Measurements from ENCODE around the gene FAM180A. TPM values are rescaled to one million over a fixed set of nuclear protein-coding genes. Genes with fewer than 3 reads are reported as not detected.

The FAM180A gene
- total and polyA plus RNA-seq, 2 experiments from 2014 or later: not detected

DNA sequence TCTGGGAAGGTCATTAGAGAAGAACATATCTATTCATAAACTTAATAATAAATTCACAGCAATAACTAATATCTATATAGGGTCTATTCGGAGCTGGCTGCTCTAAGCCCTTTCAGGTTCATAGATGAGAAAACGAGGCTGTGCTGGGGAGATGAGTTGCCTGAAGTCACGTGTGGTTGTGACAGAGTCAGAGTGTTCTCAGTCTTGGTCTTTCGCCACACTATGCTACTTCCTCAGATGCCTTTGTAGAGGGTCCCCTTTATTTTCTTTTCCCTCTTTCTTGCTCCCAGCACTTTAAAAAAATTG, 43.7 kb upstream of the FAM180A start:
- Histone ChIP-seq H3K27me3 (ENCODE audit: insufficient read depth) (no peaks in the 10 kb centered on the region), H4K20me1 (replicated peaks; ENCODE audit: insufficient read depth) (no peaks in the 10 kb centered on the region), H3K36me3 (ENCODE audit: insufficient read depth) (no peaks in the 10 kb centered on the region), H3K4me3 (no peak overlapping the region), H3K4me2 (no peak overlapping the region), H3K4me1 (ENCODE audit: insufficient read depth) (no peaks in the 10 kb centered on the region), H3K27ac (ENCODE audit: low read depth) (no peak overlapping the region), H3K79me2 (replicated peaks; ENCODE audit: insufficient read depth) (no peaks in the 10 kb centered on the region), H3F3A (replicated peaks; ENCODE audit: low read depth) (no peaks in the 10 kb centered on the region), H3K9me2 (ENCODE audit: insufficient read depth) (no peaks in the 10 kb centered on the region), H2AFZ (no peak overlapping the region)
- Mint-ChIP-seq H3K4me3 (no peak overlapping the region), H3K9me3 (peaks cover 4% of the 10 kb centered on the region; the same call in 2 of the 3 replicates), H3K27ac (no peak overlapping the region), H3K4me1 (no peaks in the 10 kb centered on the region), H3K36me3 (ENCODE audit: low read depth) (no peaks in the 10 kb centered on the region; the same call in 2 of the 3 replicates), H3K27me3 (ENCODE audit: insufficient read depth, low read depth, poor library complexity) (no peaks in the 10 kb centered on the region)
- ATAC-seq: no peak
- TF ChIP-seq ZNF331 (CRISPR knock-in tag; IDR thresholded peaks at IDR 0.05; ENCODE audit: low read depth) (no peak), ZNF114 (CRISPR knock-in tag; IDR thresholded peaks at IDR 0.05) (no peak), STAT1 (IDR thresholded peaks at IDR 0.05; ENCODE audit: unreplicated experiment) (no peak), JUNB (IDR thresholded peaks at IDR 0.05; ENCODE audit: unreplicated experiment) (no peak), EZH2phosphoT487 (IDR thresholded peaks at IDR 0.05; ENCODE audit: unreplicated experiment) (no peak), EZH2 (IDR thresholded peaks at IDR 0.05; ENCODE audit: low read depth, unreplicated experiment) (no peak)
- TF ChIP-seq, protein P1, sequence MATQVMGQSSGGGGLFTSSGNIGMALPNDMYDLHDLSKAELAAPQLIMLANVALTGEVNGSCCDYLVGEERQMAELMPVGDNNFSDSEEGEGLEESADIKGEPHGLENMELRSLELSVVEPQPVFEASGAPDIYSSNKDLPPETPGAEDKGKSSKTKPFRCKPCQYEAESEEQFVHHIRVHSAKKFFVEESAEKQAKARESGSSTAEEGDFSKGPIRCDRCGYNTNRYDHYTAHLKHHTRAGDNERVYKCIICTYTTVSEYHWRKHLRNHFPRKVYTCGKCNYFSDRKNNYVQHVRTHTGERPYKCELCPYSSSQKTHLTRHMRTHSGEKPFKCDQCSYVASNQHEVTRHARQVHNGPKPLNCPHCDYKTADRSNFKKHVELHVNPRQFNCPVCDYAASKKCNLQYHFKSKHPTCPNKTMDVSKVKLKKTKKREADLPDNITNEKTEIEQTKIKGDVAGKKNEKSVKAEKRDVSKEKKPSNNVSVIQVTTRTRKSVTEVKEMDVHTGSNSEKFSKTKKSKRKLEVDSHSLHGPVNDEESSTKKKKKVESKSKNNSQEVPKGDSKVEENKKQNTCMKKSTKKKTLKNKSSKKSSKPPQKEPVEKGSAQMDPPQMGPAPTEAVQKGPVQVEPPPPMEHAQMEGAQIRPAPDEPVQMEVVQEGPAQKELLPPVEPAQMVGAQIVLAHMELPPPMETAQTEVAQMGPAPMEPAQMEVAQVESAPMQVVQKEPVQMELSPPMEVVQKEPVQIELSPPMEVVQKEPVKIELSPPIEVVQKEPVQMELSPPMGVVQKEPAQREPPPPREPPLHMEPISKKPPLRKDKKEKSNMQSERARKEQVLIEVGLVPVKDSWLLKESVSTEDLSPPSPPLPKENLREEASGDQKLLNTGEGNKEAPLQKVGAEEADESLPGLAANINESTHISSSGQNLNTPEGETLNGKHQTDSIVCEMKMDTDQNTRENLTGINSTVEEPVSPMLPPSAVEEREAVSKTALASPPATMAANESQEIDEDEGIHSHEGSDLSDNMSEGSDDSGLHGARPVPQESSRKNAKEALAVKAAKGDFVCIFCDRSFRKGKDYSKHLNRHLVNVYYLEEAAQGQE (IDR thresholded peaks at IDR 0.05; ENCODE audit: unreplicated experiment): no peak
- TF ChIP-seq, protein P2, sequence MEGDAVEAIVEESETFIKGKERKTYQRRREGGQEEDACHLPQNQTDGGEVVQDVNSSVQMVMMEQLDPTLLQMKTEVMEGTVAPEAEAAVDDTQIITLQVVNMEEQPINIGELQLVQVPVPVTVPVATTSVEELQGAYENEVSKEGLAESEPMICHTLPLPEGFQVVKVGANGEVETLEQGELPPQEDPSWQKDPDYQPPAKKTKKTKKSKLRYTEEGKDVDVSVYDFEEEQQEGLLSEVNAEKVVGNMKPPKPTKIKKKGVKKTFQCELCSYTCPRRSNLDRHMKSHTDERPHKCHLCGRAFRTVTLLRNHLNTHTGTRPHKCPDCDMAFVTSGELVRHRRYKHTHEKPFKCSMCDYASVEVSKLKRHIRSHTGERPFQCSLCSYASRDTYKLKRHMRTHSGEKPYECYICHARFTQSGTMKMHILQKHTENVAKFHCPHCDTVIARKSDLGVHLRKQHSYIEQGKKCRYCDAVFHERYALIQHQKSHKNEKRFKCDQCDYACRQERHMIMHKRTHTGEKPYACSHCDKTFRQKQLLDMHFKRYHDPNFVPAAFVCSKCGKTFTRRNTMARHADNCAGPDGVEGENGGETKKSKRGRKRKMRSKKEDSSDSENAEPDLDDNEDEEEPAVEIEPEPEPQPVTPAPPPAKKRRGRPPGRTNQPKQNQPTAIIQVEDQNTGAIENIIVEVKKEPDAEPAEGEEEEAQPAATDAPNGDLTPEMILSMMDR (conservative IDR thresholded peaks at IDR 0.05; ENCODE audit: low read depth in 2 of 2): no peak
- no peak for DNase-seq (ENCODE audit: low spot score)

DNA sequence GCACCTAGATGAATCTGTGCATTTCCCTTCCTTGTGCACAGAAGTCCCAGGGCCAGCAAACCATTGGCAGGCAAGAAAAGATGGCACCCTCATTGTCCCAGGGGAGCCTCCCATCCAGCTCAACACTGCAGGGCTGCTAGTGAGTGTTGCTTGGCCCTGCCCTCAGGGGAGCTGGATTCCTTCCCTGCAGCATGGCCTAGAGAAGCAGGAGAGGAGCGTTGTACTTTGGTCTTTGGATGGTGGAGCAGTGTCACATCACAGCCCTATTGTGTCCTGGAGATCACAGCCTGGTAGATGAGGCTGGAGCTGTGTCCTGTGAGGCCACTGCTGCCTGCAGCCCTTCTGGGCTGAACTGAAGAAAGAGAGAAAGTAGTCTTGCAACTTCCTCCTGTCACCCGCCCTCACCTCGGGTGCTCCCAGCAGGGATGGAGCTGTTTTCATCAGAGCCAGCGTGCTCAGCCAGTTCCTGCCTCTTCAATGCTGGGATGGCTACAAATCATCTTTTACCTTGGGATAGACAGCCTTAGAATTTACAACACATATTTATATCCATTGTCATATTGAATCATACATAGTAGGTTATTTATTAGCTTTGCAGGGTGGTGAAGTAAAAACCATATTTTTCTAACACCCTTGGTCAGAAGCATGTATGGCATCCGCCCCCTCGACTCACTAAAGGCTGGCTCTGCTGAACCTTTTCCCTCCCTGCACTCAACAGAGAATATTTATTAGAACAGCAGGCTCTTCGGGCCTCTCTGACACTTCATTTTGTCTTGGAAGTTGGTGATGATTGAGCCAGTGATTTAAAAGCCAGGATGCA, 43.1 kb upstream of the FAM180A start:
- no peaks in the 10 kb centered on the region for H3K27me3 ChIP-seq (ENCODE audit: insufficient read depth)
- TF ChIP-seq STAT1 (IDR thresholded peaks at IDR 0.05; ENCODE audit: unreplicated experiment) (no peak), EZH2phosphoT487 (IDR thresholded peaks at IDR 0.05; ENCODE audit: unreplicated experiment) (no peak)
- TF ChIP-seq, protein P2 (conservative IDR thresholded peaks at IDR 0.05; ENCODE audit: low read depth in 2 of 2): no peak

More for the DNA sequence above, 43.1 kb upstream of the FAM180A start:
- DNase-seq (ENCODE audit: low spot score): no peak
- Histone ChIP-seq H3F3A (replicated peaks; ENCODE audit: low read depth) (no peaks in the 10 kb centered on the region), H3K79me2 (replicated peaks; ENCODE audit: insufficient read depth) (no peaks in the 10 kb centered on the region), H3K4me3 (no peak overlapping the region), H3K4me1 (ENCODE audit: insufficient read depth) (no peaks in the 10 kb centered on the region), H3K27ac (ENCODE audit: low read depth) (no peak overlapping the region), H3K36me3 (ENCODE audit: insufficient read depth) (no peaks in the 10 kb centered on the region), H3K4me2 (no peak overlapping the region), H4K20me1 (replicated peaks; ENCODE audit: insufficient read depth) (no peaks in the 10 kb centered on the region), H2AFZ (0 out of 2 replicates have a peak overlapping the region, but pooled peaks have one; percentile 28), H3K9me2 (ENCODE audit: insufficient read depth) (no peaks in the 10 kb centered on the region)
- no peak for ATAC-seq
- Mint-ChIP-seq H3K9me3 (peaks cover 4% of the 10 kb centered on the region; the same call in 2 of the 3 replicates), H3K36me3 (ENCODE audit: low read depth) (no peaks in the 10 kb centered on the region; the same call in 2 of the 3 replicates), H3K27me3 (ENCODE audit: insufficient read depth, low read depth, poor library complexity) (no peaks in the 10 kb centered on the region), H3K27ac (no peak overlapping the region), H3K4me3 (no peak overlapping the region), H3K4me1 (no peaks in the 10 kb centered on the region)
